KOPT-K1 (cell line): ENCODE results near the gene ZNF90.

ENCODE experiments used
- H3K27ac ChIP-seq: fragments of 200-600 bp; sonication (generic); 2 replicates; pipeline ENCODE4 v1.5.1; 2016; ENCODE audit warnings: antibody characterized with exemption, mild to moderate bottlenecking, low read depth, low read length; ENCODE audit not compliant: poor library complexity, severe bottlenecking
- H3K36me3 ChIP-seq: fragments of 200-600 bp; sonication (generic); 2 replicates; pipeline ENCODE4 v1.5.1; 2017; ENCODE audit warnings: antibody characterized with exemption, mild to moderate bottlenecking, low read length, moderate library complexity; ENCODE audit not compliant: insufficient read depth
- H3K9me3 ChIP-seq: fragments of 200-600 bp; sonication (generic); 2 replicates; pipeline ENCODE4 v1.5.1; 2017; ENCODE audit warnings: antibody characterized with exemption, low read length, mild to moderate bottlenecking; ENCODE audit not compliant: insufficient read depth, poor library complexity, severe bottlenecking

Gene ZNF90

DNA sequence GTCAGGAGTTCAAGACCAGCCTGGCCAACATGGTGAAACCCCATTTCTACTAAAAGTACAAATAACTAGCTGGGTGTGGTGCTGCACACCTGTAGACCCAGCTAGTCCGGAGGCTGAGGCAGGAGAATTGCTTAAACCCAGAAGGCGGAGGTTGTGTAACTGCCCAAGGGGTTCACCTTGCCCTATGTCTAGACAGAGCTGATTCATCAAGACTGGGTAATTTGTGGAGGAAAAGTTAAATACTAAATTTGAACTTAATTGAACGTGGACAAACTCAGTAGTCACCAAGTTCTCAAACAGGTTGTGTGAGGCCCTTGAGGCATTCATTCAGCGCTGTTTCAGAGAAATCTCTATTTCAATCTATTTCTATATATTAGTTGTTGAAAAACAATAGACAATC, 75.5 kb downstream of the ZNF90 start:
- H3K27ac ChIP-seq = no peak overlapping the region
- peaks cover 15% of the 10 kb centered on the region for H3K9me3 ChIP-seq
- H3K36me3 ChIP-seq = no peaks in the 10 kb centered on the region

DNA sequence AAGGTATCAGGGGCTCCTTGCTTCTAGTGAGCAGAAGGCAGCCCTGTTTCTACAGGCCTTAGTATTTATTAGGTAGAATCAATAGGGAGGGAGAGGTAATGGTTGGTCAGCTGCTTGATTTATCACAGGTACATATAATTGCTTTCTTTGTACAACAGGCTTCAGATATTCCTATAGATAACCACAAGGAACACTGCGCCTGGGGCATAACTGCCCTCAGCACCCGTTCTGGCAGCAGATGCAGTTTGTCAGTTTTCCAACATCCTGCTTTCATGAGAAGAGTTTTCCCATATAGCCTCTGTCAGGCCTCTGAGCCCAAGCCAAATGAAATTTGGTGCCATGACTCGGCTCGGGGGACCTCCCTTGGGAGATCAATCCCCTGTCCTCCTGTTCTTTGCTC, 76.8 kb downstream of the ZNF90 start:
- H3K36me3 ChIP-seq = no peaks in the 10 kb centered on the region

DNA sequence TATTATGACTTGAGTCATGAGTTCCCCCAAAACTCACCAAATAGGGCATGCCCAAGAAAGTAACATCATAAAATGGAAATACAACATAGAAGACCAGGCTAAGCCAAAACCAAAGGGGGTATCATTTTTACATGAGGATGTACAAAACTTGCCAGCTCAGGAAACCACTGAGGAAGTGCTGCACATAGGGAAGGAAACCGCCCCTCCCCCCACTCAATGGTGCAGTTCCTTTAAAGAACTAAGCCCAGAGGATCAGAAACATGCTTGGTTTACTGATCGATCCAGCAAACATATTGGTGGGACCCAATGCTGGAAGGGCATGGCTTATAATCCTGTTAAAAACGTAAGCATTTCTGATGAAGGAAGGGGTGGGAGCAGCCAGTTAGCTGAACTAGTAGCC, 85.0 kb downstream of the ZNF90 start:
- peaks cover 18% of the 10 kb centered on the region for H3K9me3 ChIP-seq
- no peak overlapping the region for H3K27ac ChIP-seq
- no peaks in the 10 kb centered on the region for H3K36me3 ChIP-seq

More for the DNA sequence above, 76.8 kb downstream of the ZNF90 start:
- H3K9me3 ChIP-seq = peaks cover 15% of the 10 kb centered on the region
- H3K27ac ChIP-seq = no peak overlapping the region

DNA sequence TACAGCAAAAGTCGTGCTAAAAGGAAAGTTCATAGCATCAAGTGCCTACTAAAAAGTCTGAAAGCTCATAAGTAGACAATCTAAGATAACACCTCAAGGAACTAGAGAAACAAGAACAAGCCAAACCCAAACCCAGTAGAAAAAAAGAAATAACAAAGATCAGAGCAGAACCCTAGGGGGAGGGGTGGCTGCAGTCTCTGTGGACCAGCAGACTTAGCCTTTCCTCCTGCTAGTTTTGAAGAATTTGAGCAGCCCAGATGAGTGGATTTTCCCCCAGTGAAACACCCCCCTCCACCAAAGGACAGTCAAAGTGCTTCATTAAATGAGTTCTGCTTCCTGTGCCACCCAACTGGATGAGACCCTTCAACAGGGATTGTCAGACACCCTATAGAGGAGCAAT, 86.7 kb downstream of the ZNF90 start:
- Histone ChIP-seq H3K36me3 (no peaks in the 10 kb centered on the region), H3K27ac (no peak overlapping the region), H3K9me3 (peaks cover 31% of the 10 kb centered on the region)

DNA sequence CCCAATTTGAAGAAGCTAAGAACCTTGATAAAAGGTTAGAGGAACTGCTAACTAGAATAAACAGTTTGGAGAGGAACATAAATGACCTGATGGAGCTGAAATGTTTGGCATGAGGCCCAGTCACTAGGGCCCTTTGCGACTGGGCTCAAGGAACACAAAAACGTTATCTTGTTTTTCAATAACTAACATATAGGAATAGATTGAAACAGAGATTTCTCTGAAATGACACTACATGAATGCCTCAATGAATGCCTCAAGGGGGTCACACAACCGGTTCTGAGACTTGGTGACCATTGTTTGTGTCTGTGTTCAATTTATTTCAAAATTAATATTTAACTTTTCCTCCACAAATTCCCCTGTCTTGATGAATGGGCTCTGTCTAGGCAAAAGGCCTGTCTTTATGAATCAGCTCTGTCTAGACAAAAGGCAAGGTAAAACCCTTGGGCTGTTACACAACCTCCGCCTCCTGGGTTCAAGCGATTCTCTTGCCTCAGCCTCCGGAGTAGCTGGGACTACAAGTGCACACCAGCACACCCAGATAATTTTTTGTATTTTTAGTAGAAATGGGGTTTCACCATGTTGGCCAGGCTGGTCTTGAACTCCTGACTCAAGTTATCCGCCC, 88.3 kb downstream of the ZNF90 start:
- no peaks in the 10 kb centered on the region for H3K36me3 ChIP-seq
- no peak overlapping the region for H3K27ac ChIP-seq
- H3K9me3 ChIP-seq = peaks cover 37% of the 10 kb centered on the region

DNA sequence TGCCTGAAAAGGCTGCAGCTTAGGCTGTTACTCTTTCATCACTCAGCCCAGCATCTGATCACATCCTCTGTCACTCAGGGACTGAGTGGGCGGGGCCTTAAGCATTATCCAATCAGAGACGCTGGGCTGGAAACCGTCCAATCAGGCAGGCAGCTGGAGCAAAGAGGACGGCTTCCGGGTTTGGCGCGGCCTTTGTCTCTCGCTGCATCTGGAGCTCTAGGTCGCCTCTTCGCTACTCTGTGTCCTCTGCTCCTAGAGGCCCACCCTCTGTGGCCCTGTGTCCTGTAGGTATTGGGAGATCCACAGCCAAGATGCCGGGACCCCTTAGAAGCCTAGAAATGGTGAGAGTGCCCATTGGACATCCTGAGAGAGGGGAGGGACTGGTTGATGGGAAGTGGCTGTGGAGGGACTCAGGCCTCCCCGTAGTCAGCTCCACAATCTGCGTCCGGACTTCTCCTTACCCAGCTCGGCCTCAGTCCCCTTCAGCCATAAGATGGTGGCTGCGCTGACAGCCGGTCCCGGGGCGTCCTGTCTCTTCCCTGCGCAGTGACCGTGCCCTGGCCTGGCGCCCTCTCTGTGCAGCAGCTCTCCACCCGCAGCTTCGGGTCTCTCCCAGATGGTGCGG, 89.3 kb downstream of the ZNF90 start, which contains the start of gene ZNF486:
Gene ZNF486 (plus strand): TSS at position 195 of the 625 bp plus-strand sequence. CDS start 117 bp downstream, at position 312.
- Histone ChIP-seq H3K36me3 (no peaks in the 10 kb centered on the region), H3K27ac (no peak within 1 kb of the TSS), H3K9me3 (peaks cover 37% of the 10 kb centered on the region)

DNA sequence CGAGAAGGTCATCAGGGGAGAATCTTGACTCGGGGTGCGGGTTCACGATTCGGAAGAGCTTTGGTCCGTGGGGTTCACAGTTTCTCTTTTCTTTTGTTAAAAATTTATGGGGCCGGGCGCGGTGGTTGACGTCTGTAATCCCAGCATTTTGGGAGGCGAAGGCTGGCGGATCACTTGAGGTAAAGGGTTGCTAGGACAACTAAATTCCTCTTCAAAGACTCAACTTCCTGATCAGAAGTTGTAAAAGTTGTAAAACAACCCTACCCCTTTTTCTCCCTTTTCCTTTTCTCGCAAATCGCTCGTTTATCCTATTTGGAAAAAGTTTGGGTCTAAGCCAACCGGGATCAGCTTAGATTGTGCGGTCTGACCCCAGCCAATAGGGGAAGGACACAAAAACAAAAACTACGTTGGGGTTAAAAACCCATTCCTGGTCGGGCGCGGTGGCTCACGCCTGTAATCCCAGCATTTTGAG, 89.9 kb downstream of the ZNF90 start:
- Histone ChIP-seq H3K36me3 (no peaks in the 10 kb centered on the region), H3K9me3 (peaks cover 33% of the 10 kb centered on the region), H3K27ac (no peak overlapping the region)
